Raji (cell line): ENCODE results near the gene ARHGAP11A.
"Not testable (repeated sequence)": the region's sequence is repeated elsewhere in the genome, so short reads cannot be mapped to it uniquely, and the experiment has no call there.

Experiments
- POLR2A ChIP-seq: IDR thresholded peaks from 2 replicates; pipeline ENCODE4 v1.6.1; 2011; ENCODE audit warnings: low read depth, low read length, control low read depth; ENCODE audit not compliant: insufficient read depth

Gene ARHGAP11A, protein sequence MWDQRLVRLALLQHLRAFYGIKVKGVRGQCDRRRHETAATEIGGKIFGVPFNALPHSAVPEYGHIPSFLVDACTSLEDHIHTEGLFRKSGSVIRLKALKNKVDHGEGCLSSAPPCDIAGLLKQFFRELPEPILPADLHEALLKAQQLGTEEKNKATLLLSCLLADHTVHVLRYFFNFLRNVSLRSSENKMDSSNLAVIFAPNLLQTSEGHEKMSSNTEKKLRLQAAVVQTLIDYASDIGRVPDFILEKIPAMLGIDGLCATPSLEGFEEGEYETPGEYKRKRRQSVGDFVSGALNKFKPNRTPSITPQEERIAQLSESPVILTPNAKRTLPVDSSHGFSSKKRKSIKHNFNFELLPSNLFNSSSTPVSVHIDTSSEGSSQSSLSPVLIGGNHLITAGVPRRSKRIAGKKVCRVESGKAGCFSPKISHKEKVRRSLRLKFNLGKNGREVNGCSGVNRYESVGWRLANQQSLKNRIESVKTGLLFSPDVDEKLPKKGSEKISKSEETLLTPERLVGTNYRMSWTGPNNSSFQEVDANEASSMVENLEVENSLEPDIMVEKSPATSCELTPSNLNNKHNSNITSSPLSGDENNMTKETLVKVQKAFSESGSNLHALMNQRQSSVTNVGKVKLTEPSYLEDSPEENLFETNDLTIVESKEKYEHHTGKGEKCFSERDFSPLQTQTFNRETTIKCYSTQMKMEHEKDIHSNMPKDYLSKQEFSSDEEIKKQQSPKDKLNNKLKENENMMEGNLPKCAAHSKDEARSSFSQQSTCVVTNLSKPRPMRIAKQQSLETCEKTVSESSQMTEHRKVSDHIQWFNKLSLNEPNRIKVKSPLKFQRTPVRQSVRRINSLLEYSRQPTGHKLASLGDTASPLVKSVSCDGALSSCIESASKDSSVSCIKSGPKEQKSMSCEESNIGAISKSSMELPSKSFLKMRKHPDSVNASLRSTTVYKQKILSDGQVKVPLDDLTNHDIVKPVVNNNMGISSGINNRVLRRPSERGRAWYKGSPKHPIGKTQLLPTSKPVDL

DNA sequence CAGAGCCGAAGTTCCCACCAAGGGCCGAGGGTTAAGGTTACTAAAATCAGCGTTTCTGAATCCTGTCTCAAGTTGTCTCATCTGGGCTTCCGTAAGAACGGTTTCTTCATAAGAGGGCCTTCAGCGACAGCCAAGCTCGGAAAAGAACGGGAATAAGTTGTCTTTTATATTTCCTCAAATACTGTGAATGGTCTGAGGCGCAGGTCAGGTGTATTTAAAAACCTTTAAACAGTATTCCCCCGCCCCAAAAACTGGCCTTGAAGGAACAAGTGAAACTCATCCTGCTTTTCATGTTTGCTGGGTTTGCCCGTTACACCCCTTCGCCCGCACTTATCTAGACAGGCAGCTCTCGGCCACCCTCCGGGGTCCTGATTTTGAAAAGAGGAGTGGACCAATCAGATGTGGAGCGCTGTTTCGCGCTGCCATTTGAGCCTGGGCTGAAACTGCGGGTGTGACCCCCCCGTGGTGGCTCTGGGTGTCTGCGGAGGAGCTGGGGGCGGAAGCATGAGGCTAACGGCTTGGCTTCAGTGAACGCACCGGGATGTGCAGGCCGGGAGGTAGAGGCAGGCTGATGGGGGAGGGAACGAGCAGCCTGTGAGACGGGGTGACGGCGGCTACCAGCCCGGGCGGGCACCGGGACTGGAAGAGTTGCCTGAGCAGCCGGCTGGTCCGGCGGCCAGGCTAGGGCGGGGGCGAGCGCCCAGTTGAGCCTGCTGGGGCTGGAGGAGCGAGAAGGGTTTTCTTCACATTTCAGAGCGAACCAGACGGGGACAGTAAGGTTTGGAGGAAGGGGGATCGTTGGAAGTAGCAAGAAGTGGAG lies at the start of gene ARHGAP11A:
ARHGAP11A (plus strand) TSS at position 454 of the 820 bp plus-strand sequence. CDS start 708 bp downstream, outside the sequence.
- TF ChIP-seq POLR2A, result peak; percentile 23; the same call in 1 of the 2 replicates

DNA sequence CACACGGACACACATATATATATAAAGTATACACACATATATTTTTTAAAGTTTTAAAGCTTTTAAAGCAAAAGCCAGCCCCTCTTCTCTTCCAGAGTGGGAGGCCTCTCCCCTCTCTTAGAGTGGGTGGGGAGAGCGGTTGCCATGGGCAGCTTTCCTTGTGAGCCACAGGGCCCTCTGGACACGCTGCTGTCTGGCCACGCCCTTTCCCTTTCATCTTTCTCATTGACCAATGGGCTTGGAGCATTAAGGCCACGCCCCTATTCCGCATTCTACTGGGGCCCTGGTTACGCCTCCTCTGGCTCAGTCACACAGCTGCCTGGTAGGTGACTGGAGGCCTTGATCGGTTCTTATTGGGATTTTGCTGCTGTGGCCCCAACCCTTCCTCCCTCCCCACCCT lies 22.2 kb upstream of the ARHGAP11A start, which contains the start of gene GOLGA8N:
GOLGA8N (plus strand) TSS at position 306 of the 400 bp plus-strand sequence.
- not testable (repeated sequence) for TF ChIP-seq POLR2A

DNA sequence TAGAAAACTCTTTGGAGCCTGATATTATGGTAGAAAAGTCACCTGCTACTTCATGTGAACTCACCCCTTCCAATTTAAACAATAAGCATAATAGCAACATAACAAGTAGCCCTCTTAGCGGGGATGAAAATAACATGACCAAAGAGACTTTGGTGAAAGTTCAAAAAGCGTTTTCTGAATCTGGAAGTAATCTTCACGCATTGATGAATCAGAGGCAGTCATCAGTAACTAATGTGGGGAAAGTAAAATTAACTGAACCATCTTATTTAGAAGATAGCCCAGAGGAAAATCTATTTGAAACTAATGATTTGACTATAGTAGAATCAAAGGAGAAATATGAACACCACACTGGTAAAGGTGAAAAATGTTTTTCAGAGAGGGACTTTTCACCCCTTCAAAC lies 21.1 kb downstream of the ARHGAP11A start:
- TF ChIP-seq POLR2A, result no peak

DNA sequence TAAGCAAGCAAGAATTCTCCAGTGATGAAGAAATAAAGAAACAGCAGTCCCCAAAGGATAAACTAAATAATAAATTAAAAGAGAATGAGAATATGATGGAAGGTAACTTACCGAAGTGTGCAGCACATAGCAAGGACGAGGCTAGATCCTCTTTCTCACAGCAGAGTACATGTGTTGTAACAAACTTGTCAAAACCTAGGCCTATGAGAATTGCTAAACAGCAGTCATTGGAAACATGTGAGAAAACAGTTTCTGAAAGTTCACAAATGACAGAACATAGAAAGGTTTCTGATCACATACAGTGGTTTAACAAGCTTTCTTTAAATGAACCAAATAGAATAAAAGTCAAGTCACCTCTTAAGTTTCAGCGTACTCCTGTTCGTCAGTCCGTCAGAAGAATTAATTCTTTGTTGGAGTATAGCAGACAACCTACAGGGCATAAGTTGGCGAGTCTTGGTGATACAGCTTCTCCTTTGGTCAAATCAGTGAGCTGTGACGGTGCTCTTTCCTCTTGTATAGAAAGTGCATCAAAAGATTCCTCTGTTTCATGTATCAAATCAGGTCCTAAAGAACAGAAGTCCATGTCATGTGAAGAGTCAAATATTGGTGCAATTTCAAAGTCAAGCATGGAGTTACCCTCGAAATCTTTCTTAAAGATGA lies 21.7 kb downstream of the ARHGAP11A start:
- TF ChIP-seq POLR2A, result no peak

DNA sequence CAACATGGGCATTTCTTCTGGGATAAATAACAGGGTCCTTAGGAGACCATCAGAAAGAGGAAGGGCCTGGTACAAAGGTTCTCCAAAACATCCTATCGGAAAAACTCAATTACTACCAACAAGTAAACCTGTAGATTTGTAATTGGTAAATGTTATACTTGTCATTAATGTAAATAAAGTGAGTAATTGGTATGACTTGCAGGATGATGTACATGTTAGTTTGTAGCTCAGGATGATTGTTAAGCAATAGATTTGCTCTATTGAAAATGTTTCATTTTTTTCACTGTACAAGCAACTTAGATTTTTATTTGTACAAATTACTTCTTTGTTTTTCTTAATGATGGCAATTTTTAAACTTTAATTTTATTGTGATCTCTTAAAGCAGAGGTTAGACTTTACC lies 22.4 kb downstream of the ARHGAP11A start:
- TF ChIP-seq POLR2A, result no peak

DNA sequence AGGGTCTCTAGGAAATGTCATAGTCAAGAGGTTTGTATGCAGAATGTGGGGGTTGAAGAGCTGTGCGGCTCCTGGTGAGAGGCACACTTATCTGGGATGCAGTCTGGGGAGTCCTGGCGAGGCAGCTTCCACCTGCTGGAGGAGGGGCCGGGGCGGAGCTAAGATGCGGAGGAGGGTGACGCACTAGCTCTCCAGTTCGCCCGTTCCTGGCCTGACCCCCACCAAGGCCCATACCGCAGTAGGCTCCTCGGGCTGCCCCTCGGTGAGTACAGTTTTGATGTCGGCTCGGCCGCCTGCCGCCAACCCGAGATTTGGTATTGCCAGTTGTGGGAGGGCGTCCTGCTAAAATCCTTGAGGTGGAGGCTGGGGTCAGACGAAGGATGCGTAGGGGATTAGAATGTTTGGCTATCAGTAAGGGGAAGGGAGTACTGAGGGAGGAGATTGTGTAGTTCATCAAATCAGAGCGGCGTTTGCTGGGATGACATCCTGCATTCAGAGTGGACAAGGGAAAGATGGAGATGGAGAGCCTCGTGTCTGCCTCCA lies 26.3 kb downstream of the ARHGAP11A start, which contains the start of gene SCG5:
SCG5 (plus strand) TSS at position 194 of the 543 bp plus-strand sequence. CDS start 1,883 bp downstream, outside the sequence.
- no peak for TF ChIP-seq POLR2A

DNA sequence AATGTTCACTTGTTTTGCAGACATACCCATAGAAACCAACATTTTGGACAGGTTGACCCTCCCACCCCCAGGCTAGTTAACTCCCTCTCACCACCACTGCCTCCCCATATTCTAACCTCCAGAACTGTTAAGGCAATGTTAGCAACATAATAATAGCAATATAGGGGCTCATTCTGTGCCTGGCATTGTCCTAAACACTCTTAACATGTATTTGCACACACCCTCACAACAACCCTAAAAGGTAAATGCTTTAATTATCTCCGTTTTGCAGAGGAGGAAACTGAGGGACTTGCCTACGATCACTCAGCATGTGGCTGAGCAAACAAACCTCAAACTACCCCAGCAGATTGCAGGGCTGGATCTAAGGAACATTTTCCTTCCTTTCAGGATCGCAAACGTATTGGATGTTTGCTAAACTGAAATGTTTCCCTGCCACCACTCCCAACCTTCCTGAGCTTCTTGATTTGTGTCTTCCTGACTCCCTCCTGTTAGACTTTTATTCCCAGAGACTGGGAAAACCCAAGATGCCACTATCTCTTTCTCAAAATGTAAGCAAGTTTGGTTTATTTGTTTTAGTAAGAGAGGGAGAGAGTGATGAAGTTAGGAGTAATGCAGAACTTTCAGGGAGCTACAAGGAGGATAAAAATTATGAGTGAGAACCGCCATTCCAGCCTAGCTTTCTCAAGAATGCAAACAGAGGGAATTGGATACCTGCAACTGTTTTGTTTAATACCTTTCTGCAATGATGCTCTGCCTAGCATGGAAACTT lies 27.5 kb downstream of the ARHGAP11A start:
- no peak for TF ChIP-seq POLR2A

DNA sequence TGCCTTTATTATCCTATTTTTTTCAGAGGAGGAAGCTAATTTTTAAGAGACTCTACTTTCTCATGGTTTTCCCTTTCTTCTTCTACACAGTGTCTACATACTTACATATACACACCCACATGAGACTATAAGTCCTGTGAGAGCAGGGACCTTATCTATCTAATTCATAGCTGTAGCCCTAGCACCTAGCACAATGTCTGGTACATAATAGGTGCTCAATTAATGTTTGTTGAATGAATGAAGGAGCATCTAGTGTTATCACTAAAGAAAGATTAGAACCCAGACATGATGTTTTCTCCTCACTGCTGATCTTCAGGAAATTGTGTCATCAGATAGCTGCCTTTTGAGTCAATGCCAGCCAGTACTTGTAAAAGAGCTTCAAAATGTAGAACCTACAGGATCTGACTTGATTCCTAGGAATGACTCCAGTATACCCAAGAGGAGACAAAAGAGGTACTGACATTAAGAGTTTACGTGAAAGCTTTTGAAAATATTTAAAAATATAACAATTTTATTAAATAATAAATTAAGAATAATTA lies 28.7 kb downstream of the ARHGAP11A start:
- no peak for TF ChIP-seq POLR2A

DNA sequence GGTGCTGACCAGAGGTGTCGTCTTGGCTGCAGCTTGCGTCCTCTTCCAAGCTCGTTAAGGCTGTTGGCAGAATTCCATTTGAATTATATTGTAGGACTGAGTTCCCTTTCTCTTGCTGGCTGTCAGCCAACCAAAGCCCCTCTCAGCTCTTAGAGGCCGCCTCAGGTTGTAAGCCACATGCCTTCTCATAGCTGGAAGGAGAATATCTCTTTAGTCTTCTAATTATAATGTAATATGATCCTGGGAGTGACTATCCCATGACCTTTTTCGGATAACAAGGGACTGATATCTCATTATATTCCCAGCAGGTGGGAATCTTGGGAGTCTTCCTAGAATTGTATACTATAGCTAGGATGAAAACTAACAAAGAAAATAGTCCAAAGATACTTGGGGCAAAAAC lies 31.0 kb downstream of the ARHGAP11A start:
- no peak for TF ChIP-seq POLR2A

DNA sequence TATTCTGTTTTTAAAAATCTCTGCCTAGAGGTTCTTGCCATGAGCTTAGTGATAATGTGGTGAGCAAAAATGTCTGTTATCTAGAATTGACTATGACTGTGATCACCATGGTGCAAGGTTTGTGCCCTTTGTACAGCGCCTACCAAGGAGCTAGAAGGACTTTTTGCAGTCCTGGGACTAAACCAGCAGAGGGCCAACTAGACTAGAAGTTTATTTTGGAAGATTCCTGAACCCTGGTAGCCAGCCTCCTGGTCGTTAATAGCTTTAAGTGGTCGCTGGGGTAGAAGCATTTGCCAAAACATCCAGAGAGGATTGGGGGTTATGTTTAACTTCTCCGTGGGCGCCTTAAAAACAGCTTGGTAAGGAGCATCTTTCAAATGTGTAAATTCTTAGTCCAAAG lies 34.0 kb downstream of the ARHGAP11A start:
- no peak for TF ChIP-seq POLR2A

DNA sequence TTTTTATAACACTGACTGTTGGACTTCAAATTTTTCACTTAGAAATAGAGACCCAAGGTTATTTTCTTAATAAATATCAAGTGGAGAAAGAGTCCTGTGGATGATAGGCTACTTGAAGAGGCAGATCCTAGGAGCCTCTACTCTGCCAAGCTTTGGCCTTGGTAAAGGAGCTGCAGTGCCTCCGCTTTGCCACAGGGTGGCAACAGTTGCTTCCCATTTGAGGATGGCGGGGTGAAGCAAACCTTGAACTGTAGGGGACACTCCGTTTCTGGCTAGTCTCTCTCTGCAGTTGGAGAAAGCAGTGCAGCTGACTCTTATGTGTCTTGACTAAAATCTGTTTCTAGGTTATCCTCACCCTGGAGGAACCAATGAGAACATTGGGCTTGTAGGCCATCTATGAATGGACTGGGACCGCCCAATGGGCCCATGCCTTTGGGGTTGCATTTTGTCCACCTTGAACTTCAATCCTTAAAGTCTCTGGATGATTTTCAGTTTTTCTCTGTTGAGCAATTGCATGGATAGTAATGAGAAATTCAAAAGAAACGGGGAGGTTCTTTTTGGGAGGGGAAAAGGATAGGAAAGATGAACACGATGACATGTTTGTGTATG lies 36.0 kb downstream of the ARHGAP11A start:
- TF ChIP-seq POLR2A, result no peak

DNA sequence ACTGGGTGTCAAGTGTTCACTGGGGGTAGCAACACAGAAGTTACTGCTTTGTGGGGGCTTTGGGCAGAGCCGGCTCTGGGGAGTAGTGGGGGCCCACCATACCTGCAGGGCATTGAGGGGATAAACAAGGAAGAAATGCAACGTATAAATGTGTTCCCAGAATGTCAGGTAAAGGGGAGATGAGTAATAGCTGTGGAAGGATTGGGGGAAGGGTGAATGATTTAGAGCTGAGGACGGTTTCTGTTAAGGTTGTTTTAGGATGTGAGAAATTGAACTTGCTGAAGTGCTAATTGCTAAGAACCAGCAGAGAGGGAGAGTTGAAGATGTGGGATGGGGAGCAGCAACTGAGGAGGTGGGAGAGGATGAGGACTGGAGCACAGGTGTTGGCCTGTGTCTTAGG lies 36.9 kb downstream of the ARHGAP11A start:
- TF ChIP-seq POLR2A, result no peak

DNA sequence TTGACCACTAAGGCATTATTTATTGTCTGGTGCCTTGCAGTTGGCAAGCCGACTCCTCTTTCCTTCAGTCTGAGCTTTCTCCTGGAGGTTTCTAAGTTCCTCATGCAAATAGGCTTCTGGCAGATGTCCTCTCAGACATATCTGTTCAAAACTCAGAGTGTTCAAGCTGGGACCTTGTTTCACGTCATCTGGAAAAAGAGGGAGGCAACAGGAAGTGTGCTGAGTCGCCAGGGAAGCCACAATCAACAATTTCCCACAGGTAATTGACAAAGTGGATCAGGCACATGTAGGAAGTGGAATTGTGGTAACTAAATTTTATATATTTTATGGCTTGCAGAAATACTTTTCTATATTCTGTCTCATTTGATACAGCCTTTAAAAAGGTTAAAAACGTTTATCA lies 40.8 kb downstream of the ARHGAP11A start:
- no peak for TF ChIP-seq POLR2A

DNA sequence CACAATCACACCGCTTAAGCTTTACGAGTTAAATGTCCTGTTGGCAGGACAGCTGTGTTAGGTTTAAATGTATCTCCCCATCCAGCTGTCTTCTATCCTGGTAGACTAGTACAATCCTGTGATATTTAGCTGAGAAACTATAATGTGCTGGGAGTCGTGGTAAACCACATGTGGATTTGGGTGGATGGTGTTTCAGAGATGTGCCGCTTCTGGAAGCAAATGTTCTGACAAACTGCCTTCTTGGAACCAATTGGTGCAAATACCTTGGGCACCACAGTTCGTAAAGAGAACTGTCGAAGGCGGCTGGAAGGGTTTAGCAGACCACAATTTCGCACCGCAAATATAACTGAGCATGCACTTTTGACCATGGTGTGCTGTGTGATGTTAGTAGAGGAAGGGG lies 41.2 kb downstream of the ARHGAP11A start:
- TF ChIP-seq POLR2A, result no peak
